Skeletal muscle satellite cell (primary cell): ENCODE results near the gene PID1. TPM values are rescaled to one million over a fixed set of nuclear protein-coding genes. Genes with fewer than 3 reads are reported as not detected.

ENCODE experiments used
- H3K27me3 ChIP-seq: 2 replicates; pipeline ENCODE4 v1.7.0; 2013; ENCODE audit warnings: low read length; ENCODE audit not compliant: control insufficient read depth, insufficient read depth
- H3K36me3 ChIP-seq: 2 replicates; pipeline ENCODE4 v1.7.0; 2013; ENCODE audit warnings: mild to moderate bottlenecking, control low read depth, low read length; ENCODE audit not compliant: insufficient read depth
- H3K4me1 ChIP-seq: 2 replicates; pipeline ENCODE4 v1.7.0; 2013; ENCODE audit warnings: low read length; ENCODE audit not compliant: control insufficient read depth, insufficient read depth
- H3K4me2 ChIP-seq: 2 replicates; pipeline ENCODE4 v1.7.0; 2013; ENCODE audit warnings: mild to moderate bottlenecking, low read length
- H3K4me3 ChIP-seq: 2 replicates; pipeline ENCODE4 v1.7.0; 2013; ENCODE audit warnings: low read length
- H3K9ac ChIP-seq: 2 replicates; pipeline ENCODE4 v1.7.0; 2013; ENCODE audit warnings: mild to moderate bottlenecking, low read depth, low read length, moderate library complexity
- H3K9me3 ChIP-seq: replicated peaks from 2 replicates; pipeline ENCODE4 v1.7.0; 2013; ENCODE audit warnings: mild to moderate bottlenecking, control low read depth, low read length
- total RNA-seq: library from RNA; depleted of rRNA; stranded (reverse); fragments of >200 nt; gene quantifications from 2 replicates; pipeline ENCODE4 v1.2.3, GENCODE V29; 2012; rRNA removed

The PID1 gene
- 16.8 and 24.3 TPM in 2 replicates for total RNA-seq

- Histone ChIP-seq H3K36me3 (no peaks in the 10 kb centered on the region), H3K9me3 (no peaks in the 10 kb centered on the region), H3K27me3 (no peaks in the 10 kb centered on the region), H3K4me2 (peak within 1 kb of the TSS; percentile 88), H3K9ac (peak within 1 kb of the TSS; percentile 88), H3K4me1 (peaks cover 18% of the 10 kb centered on the region), H3K4me3 (peak within 1 kb of the TSS; percentile 83)
Observed at GRCh38 chr2:229270551-229271410, at the start of gene PID1. TSS of gene PID1 (minus strand) at chr2:229271287. CDS start at chr2:229271043, 244 bp downstream.

GRCh38 chr2:229319558-229319957 lies 48.5 kb upstream of the PID1 start:
- no peak overlapping the region for H3K4me3 ChIP-seq
- H3K4me2 ChIP-seq, result no peak overlapping the region
- H3K9ac ChIP-seq, result no peak overlapping the region
- no peaks in the 10 kb centered on the region for H3K27me3 ChIP-seq
- H3K4me1 ChIP-seq, result no peaks in the 10 kb centered on the region
- no peaks in the 10 kb centered on the region for H3K36me3 ChIP-seq
- no peaks in the 10 kb centered on the region for H3K9me3 ChIP-seq

GRCh38 chr2:229314117-229314516 lies 43.0 kb upstream of the PID1 start:
- Histone ChIP-seq H3K4me1 (peaks cover 10% of the 10 kb centered on the region), H3K9me3 (no peaks in the 10 kb centered on the region), H3K27me3 (no peaks in the 10 kb centered on the region), H3K4me2 (no peak overlapping the region), H3K4me3 (no peak overlapping the region), H3K9ac (no peak overlapping the region), H3K36me3 (no peaks in the 10 kb centered on the region)

GRCh38 chr2:229313591-229313990 lies 42.5 kb upstream of the PID1 start:
- peaks cover 10% of the 10 kb centered on the region for H3K4me1 ChIP-seq
- no peak overlapping the region for H3K9ac ChIP-seq

GRCh38 chr2:229301237-229301636 lies 30.1 kb upstream of the PID1 start:
- no peaks in the 10 kb centered on the region for H3K36me3 ChIP-seq
- no peaks in the 10 kb centered on the region for H3K27me3 ChIP-seq
- no peak overlapping the region for H3K9ac ChIP-seq
- no peaks in the 10 kb centered on the region for H3K9me3 ChIP-seq
- H3K4me1 ChIP-seq, result peaks cover 10% of the 10 kb centered on the region
- H3K4me3 ChIP-seq, result no peak overlapping the region
- H3K4me2 ChIP-seq, result no peak overlapping the region

More at GRCh38 chr2:229313591-229313990, 42.5 kb upstream of the PID1 start:
- no peaks in the 10 kb centered on the region for H3K27me3 ChIP-seq
- H3K36me3 ChIP-seq, result no peaks in the 10 kb centered on the region
- H3K4me2 ChIP-seq, result no peak overlapping the region
- no peaks in the 10 kb centered on the region for H3K9me3 ChIP-seq
- H3K4me3 ChIP-seq, result no peak overlapping the region

GRCh38 chr2:229300790-229301189 lies 29.7 kb upstream of the PID1 start:
- H3K9ac ChIP-seq, result no peak overlapping the region
- H3K4me3 ChIP-seq, result no peak overlapping the region
- peaks cover 10% of the 10 kb centered on the region for H3K4me1 ChIP-seq
- H3K9me3 ChIP-seq, result no peaks in the 10 kb centered on the region
- H3K4me2 ChIP-seq, result no peak overlapping the region
- no peaks in the 10 kb centered on the region for H3K36me3 ChIP-seq
- H3K27me3 ChIP-seq, result no peaks in the 10 kb centered on the region

GRCh38 chr2:229300371-229300770 lies 29.3 kb upstream of the PID1 start:
- no peak overlapping the region for H3K4me2 ChIP-seq
- no peak overlapping the region for H3K9ac ChIP-seq
- H3K4me3 ChIP-seq, result no peak overlapping the region
- H3K4me1 ChIP-seq, result peaks cover 10% of the 10 kb centered on the region
- no peaks in the 10 kb centered on the region for H3K9me3 ChIP-seq
- no peaks in the 10 kb centered on the region for H3K27me3 ChIP-seq
- H3K36me3 ChIP-seq, result no peaks in the 10 kb centered on the region

GRCh38 chr2:229297247-229297646 lies 26.2 kb upstream of the PID1 start:
- no peak overlapping the region for H3K4me3 ChIP-seq
- no peak overlapping the region for H3K9ac ChIP-seq
- H3K4me1 ChIP-seq, result peaks cover 10% of the 10 kb centered on the region
- H3K36me3 ChIP-seq, result no peaks in the 10 kb centered on the region
- H3K9me3 ChIP-seq, result no peaks in the 10 kb centered on the region
- H3K27me3 ChIP-seq, result no peaks in the 10 kb centered on the region
- H3K4me2 ChIP-seq, result no peak overlapping the region

GRCh38 chr2:229296536-229296935 lies 25.4 kb upstream of the PID1 start:
- no peaks in the 10 kb centered on the region for H3K9me3 ChIP-seq
- peaks cover 10% of the 10 kb centered on the region for H3K4me1 ChIP-seq
- H3K27me3 ChIP-seq, result no peaks in the 10 kb centered on the region
- no peak overlapping the region for H3K9ac ChIP-seq
- H3K4me2 ChIP-seq, result no peak overlapping the region
- H3K36me3 ChIP-seq, result no peaks in the 10 kb centered on the region
- no peak overlapping the region for H3K4me3 ChIP-seq

- H3K4me3 ChIP-seq, result no peak overlapping the region
- H3K4me1 ChIP-seq, result peaks cover 7% of the 10 kb centered on the region
- no peaks in the 10 kb centered on the region for H3K9me3 ChIP-seq
- H3K9ac ChIP-seq, result no peak overlapping the region
- no peak overlapping the region for H3K4me2 ChIP-seq
- no peaks in the 10 kb centered on the region for H3K36me3 ChIP-seq
- H3K27me3 ChIP-seq, result no peaks in the 10 kb centered on the region
Observed at GRCh38 chr2:229296016-229296415, 24.9 kb upstream of the PID1 start.

GRCh38 chr2:229287823-229288222 lies 16.7 kb upstream of the PID1 start:
- Histone ChIP-seq H3K9me3 (no peaks in the 10 kb centered on the region), H3K4me2 (no peak overlapping the region), H3K4me1 (peaks cover 7% of the 10 kb centered on the region), H3K4me3 (no peak overlapping the region), H3K9ac (no peak overlapping the region), H3K36me3 (no peaks in the 10 kb centered on the region), H3K27me3 (no peaks in the 10 kb centered on the region)
